ENCODE data around the gene LRRC46. TPM values are rescaled to one million over a fixed set of nuclear protein-coding genes. Genes with fewer than 3 reads are reported as not detected.

LRRC46 gene
- polyA plus RNA-seq, 3 donors: 0.12 to 0.65 (median 0.22) TPM

DNA sequence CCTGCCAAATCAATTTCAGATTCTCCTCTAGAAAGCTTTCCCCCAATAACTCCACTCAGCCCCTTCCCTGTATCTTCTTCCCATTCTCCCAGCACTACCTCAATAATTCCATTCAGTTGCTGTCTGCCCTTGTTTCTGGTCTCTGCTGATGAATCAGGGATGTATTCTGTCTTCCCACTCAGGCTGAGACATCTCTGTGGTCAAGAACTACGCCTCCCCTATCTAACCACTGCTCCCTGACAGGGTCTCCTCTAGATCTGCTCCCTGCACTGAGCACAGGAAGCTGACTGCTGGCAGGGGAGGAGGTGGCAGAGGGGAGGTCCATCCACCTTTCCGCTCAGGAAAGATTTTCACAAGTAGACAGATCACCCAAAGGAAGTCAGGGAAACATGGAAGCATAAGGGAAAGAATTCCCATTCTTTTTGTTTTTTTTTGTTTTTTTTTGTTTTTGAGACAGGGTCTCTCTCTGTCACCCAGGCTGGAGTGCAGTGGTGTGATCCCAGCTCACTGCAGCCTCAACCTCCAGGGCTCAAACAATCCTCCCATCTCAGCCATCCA, 47.6 kb downstream of the LRRC46 start:
- Histone ChIP-seq H3K36me3 (replicated peaks in 1 of 2; ENCODE audit: control insufficient read depth in 1 of 2, insufficient read depth in 2 of 2, low read length in 2 of 2) (no peaks in the 10 kb centered on the region), H3K79me2 (ENCODE audit: insufficient read depth, low read length) (no peaks in the 10 kb centered on the region), H3K9me3 (replicated peaks in 1 of 2; ENCODE audit: control insufficient read depth in 1 of 2, insufficient read depth in 1 of 2, low read length in 2 of 2) (peaks cover 0 to 1% of the 10 kb centered on the region in 2 donors), H3K4me1 (ENCODE audit: control insufficient read depth in 1 of 2, insufficient read depth in 2 of 2, low read length in 2 of 2) (peaks cover 12 to 13% of the 10 kb centered on the region in 2 donors), H2AFZ (ENCODE audit: insufficient read depth, low read depth, low read length, poor library complexity, severe bottlenecking) (no peak overlapping the region), H3K27ac (ENCODE audit: low read depth in 1 of 2, low read length in 2 of 2) (no peak overlapping the region), H3K4me2 (replicated peaks; ENCODE audit: extremely low read depth, low read length, poor library complexity, severe bottlenecking) (no peak overlapping the region), H3K9ac (ENCODE audit: insufficient read depth, low read length, poor library complexity, severe bottlenecking) (no peak overlapping the region), H4K20me1 (ENCODE audit: insufficient read depth, low read length) (no peaks in the 10 kb centered on the region), H3K27me3 (ENCODE audit: control insufficient read depth in 2 of 2, insufficient read depth in 2 of 2, low read length in 2 of 2) (no peaks in the 10 kb centered on the region), H3K4me3 (replicated peaks in 1 of 3; ENCODE audit: low read depth in 2 of 3, low read length in 3 of 3) (no peak overlapping the region)
- no peak overlapping the region for H3K27ac Mint-ChIP-seq
- no CpG with 5 or more reads among the region's 2 CpGs for WGBS (ENCODE audit: insufficient coverage)
- DNase-seq: no peak
- intact Hi-C loops (cut with micrococcal nuclease): no loop called here
- H3K4me3 Mint-ChIP-seq: peak overlapping the region in 1 of 2 donors; percentile 35
- H3K9me3 Mint-ChIP-seq: peaks cover 0 to 1% (median 0%) of the 10 kb centered on the region in 7 donors
- peaks cover 20% of the 10 kb centered on the region for H3K4me1 Mint-ChIP-seq
- peaks cover 4 to 25% (median 12%) of the 10 kb centered on the region in 3 donors for H3K27me3 Mint-ChIP-seq (ENCODE audit: low read depth in 3 of 3)
- no peaks in the 10 kb centered on the region for H3K36me3 Mint-ChIP-seq
- TF ChIP-seq, protein P1, sequence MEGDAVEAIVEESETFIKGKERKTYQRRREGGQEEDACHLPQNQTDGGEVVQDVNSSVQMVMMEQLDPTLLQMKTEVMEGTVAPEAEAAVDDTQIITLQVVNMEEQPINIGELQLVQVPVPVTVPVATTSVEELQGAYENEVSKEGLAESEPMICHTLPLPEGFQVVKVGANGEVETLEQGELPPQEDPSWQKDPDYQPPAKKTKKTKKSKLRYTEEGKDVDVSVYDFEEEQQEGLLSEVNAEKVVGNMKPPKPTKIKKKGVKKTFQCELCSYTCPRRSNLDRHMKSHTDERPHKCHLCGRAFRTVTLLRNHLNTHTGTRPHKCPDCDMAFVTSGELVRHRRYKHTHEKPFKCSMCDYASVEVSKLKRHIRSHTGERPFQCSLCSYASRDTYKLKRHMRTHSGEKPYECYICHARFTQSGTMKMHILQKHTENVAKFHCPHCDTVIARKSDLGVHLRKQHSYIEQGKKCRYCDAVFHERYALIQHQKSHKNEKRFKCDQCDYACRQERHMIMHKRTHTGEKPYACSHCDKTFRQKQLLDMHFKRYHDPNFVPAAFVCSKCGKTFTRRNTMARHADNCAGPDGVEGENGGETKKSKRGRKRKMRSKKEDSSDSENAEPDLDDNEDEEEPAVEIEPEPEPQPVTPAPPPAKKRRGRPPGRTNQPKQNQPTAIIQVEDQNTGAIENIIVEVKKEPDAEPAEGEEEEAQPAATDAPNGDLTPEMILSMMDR (IDR thresholded peaks at IDR 0.05): no peak

DNA sequence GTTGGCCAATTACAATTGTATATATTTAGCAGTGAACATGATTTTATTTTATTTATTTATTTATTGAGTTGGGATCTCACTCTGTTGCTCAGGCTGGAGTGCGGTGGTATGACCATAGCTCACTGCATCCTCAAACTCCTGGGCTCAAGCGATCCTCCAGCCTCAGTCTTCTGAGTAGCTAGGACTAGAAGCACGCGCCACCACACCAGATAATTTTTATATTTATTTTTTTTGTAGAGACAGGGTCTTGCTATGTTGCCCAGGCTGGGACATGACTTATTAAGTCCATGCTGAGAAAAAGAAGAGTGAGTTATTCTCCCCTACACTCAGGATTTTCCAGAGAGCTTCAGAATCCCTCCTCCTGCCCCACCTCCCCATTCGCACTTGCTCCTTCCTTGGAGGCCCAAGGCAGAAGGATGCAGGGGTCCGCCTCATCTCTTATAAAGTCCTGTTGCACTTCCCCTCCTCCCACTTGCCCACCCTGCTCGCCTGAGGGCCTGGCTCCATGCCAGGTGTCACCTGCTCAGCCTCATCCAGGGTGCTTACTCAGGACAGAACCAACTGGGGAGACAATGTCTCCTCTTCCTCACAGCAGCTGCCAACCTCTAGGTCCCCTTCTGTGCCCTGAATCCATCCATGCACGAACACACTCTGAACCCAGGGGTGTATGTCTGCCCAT, 48.4 kb downstream of the LRRC46 start:
- no peak overlapping the region for H3K9ac ChIP-seq (ENCODE audit: insufficient read depth, low read length, poor library complexity, severe bottlenecking)
- H3K36me3 ChIP-seq (replicated peaks in 1 of 2; ENCODE audit: control insufficient read depth in 1 of 2, insufficient read depth in 2 of 2, low read length in 2 of 2): no peaks in the 10 kb centered on the region
- peaks cover 18% of the 10 kb centered on the region for H3K4me1 Mint-ChIP-seq
- no peak overlapping the region for H2AFZ ChIP-seq (ENCODE audit: insufficient read depth, low read depth, low read length, poor library complexity, severe bottlenecking)
- H3K4me2 ChIP-seq (replicated peaks; ENCODE audit: extremely low read depth, low read length, poor library complexity, severe bottlenecking): no peak overlapping the region
- H4K20me1 ChIP-seq (ENCODE audit: insufficient read depth, low read length): no peaks in the 10 kb centered on the region
- H3K27me3 Mint-ChIP-seq (ENCODE audit: low read depth in 3 of 3): peaks cover 7 to 25% (median 12%) of the 10 kb centered on the region in 3 donors
- no peaks in the 10 kb centered on the region for H3K9me3 ChIP-seq (replicated peaks in 1 of 2; ENCODE audit: control insufficient read depth in 1 of 2, insufficient read depth in 1 of 2, low read length in 2 of 2)
- no peaks in the 10 kb centered on the region for H3K27me3 ChIP-seq (ENCODE audit: control insufficient read depth in 2 of 2, insufficient read depth in 2 of 2, low read length in 2 of 2)
- no peak overlapping the region for H3K27ac ChIP-seq (ENCODE audit: low read depth in 1 of 2, low read length in 2 of 2)
- no peaks in the 10 kb centered on the region for H3K36me3 Mint-ChIP-seq
- peaks cover 12 to 13% of the 10 kb centered on the region in 2 donors for H3K4me1 ChIP-seq (ENCODE audit: control insufficient read depth in 1 of 2, insufficient read depth in 2 of 2, low read length in 2 of 2)
- intact Hi-C loops (cut with micrococcal nuclease): no loop called here
- 83% methylated on average over 4 of the region's 8 CpGs for WGBS (ENCODE audit: insufficient coverage)
- no peaks in the 10 kb centered on the region for H3K9me3 Mint-ChIP-seq
- H3K79me2 ChIP-seq (ENCODE audit: insufficient read depth, low read length): no peaks in the 10 kb centered on the region
- H3K4me3 Mint-ChIP-seq: no peak overlapping the region
- TF ChIP-seq, protein P1 (IDR thresholded peaks at IDR 0.05): no peak
- no peak overlapping the region for H3K27ac Mint-ChIP-seq
- DNase-seq: no peak
- H3K4me3 ChIP-seq (replicated peaks in 1 of 3; ENCODE audit: low read depth in 2 of 3, low read length in 3 of 3): no peak overlapping the region
